H9 (cell line): ENCODE results near the gene LRFN2. TPM values are rescaled to one million over a fixed set of nuclear protein-coding genes. Genes with fewer than 3 reads are reported as not detected.

Experiments
- DNase-seq: peaks from one replicate; pipeline ENCODE4 v3.0.0-alpha.2; 2017
- H2AFZ ChIP-seq: one replicate; pipeline ENCODE4 v1.6.1; 2013; ENCODE audit warnings: mild to moderate bottlenecking, low read length, control low read depth, moderate library complexity
- H2AK5ac ChIP-seq: 2 replicates; pipeline ENCODE4 v1.6.1; 2013; ENCODE audit warnings: low read length, control low read depth, mixed read lengths; ENCODE audit not compliant: insufficient read length
- H2BK120ac ChIP-seq: one replicate; pipeline ENCODE4 v1.6.1; 2013; ENCODE audit warnings: low read depth, mild to moderate bottlenecking, low read length, control low read depth, inconsistent platforms; ENCODE audit not compliant: poor library complexity, severe bottlenecking
- H2BK12ac ChIP-seq: 2 replicates; pipeline ENCODE4 v1.6.1; 2013; ENCODE audit warnings: low read length, control low read depth, mixed read lengths, low read depth; ENCODE audit not compliant: insufficient read length
- H2BK15ac ChIP-seq: 2 replicates; pipeline ENCODE4 v1.6.1; 2013; ENCODE audit warnings: low read depth, low read length, control low read depth
- H2BK20ac ChIP-seq: one replicate; pipeline ENCODE4 v1.6.1; 2013; ENCODE audit warnings: low read depth, mild to moderate bottlenecking, low read length, control low read depth, inconsistent platforms; ENCODE audit not compliant: poor library complexity, severe bottlenecking
- H2BK5ac ChIP-seq: 2 replicates; pipeline ENCODE4 v1.6.1; 2013; ENCODE audit warnings: low read length, control low read depth, mixed read lengths; ENCODE audit not compliant: insufficient read length
- H3K14ac ChIP-seq: 2 replicates; pipeline ENCODE4 v1.6.1; 2013; ENCODE audit warnings: low read length, control low read depth; ENCODE audit not compliant: insufficient read depth
- H3K18ac ChIP-seq: 2 replicates; pipeline ENCODE4 v1.6.1; 2013; ENCODE audit warnings: low read depth, mild to moderate bottlenecking, mixed read lengths, low read length, control low read depth; ENCODE audit not compliant: insufficient read length
- H3K23ac ChIP-seq: 2 replicates; pipeline ENCODE4 v1.6.1; 2013; ENCODE audit warnings: low read length, control low read depth, mixed read lengths, low read depth; ENCODE audit not compliant: insufficient read length
- H3K23me2 ChIP-seq: 2 replicates; pipeline ENCODE4 v1.6.1; 2013; ENCODE audit warnings: low read depth, mild to moderate bottlenecking, mixed read lengths, low read length, control low read depth; ENCODE audit not compliant: insufficient read length, poor library complexity, severe bottlenecking
- H3K27ac ChIP-seq: 2 replicates; pipeline ENCODE4 v1.5.1; 2013; ENCODE audit warnings: low read length, control low read depth, mixed read lengths, low read depth; ENCODE audit not compliant: insufficient read length
- H3K27me3 ChIP-seq: 2 replicates; pipeline ENCODE4 v1.6.1; 2013; ENCODE audit warnings: low read length, control low read depth, inconsistent platforms; ENCODE audit not compliant: insufficient read depth
- H3K4ac ChIP-seq: 2 replicates; pipeline ENCODE4 v1.6.1; 2013; ENCODE audit warnings: low read depth, mild to moderate bottlenecking, control low read depth, inconsistent platforms, low read length, moderate library complexity
- H3K4me1 ChIP-seq: 2 replicates; pipeline ENCODE4 v1.6.1; 2013; ENCODE audit warnings: low read length, control low read depth, inconsistent platforms; ENCODE audit not compliant: insufficient read depth
- H3K4me2 ChIP-seq: 2 replicates; pipeline ENCODE4 v1.6.1; 2013; ENCODE audit warnings: low read length, control low read depth, mixed read lengths; ENCODE audit not compliant: insufficient read length, insufficient read depth
- H3K56ac ChIP-seq: 2 replicates; pipeline ENCODE4 v1.6.1; 2013; ENCODE audit warnings: low read depth, mild to moderate bottlenecking, mixed read lengths, low read length, control low read depth; ENCODE audit not compliant: insufficient read length
- H3K79me1 ChIP-seq: 2 replicates; pipeline ENCODE4 v1.6.1; 2013; ENCODE audit warnings: low read depth, mild to moderate bottlenecking, moderate library complexity, low read length, control low read depth, inconsistent platforms; ENCODE audit not compliant: insufficient read depth, poor library complexity, severe bottlenecking
- H3K79me2 ChIP-seq: 2 replicates; pipeline ENCODE4 v1.6.1; 2013; ENCODE audit warnings: low read length, control low read depth, inconsistent platforms; ENCODE audit not compliant: insufficient read depth
- H3K9ac ChIP-seq: 2 replicates; pipeline ENCODE4 v1.6.1; 2013; ENCODE audit warnings: low read length, control low read depth, mixed read lengths; ENCODE audit not compliant: insufficient read length; ENCODE audit errors: extremely low read depth
- H3K9me3 ChIP-seq: one replicate; pipeline ENCODE4 v1.6.1; 2013; ENCODE audit warnings: low read depth, low read length, inconsistent platforms; ENCODE audit not compliant: control insufficient read depth
- H3T11ph ChIP-seq: one replicate; pipeline ENCODE4 v1.6.1; 2013; ENCODE audit warnings: mild to moderate bottlenecking, low read length, control low read depth, inconsistent platforms
- H4K20me1 ChIP-seq: one replicate; pipeline ENCODE4 v1.6.1; 2013; ENCODE audit not compliant: control insufficient read depth, insufficient read length, insufficient read depth
- H4K5ac ChIP-seq: 2 replicates; pipeline ENCODE4 v1.6.1; 2013; ENCODE audit warnings: low read depth, mild to moderate bottlenecking, mixed read lengths, low read length, control low read depth; ENCODE audit not compliant: insufficient read length
- H4K8ac ChIP-seq: replicated peaks from 2 replicates; pipeline ENCODE4 v1.6.1; 2013; ENCODE audit warnings: low read length, control low read depth, mixed read lengths, low read depth; ENCODE audit not compliant: insufficient read length
- H4K91ac ChIP-seq: 2 replicates; pipeline ENCODE4 v1.6.1; 2013; ENCODE audit warnings: low read depth, mild to moderate bottlenecking, moderate library complexity, mixed read lengths, low read length, control low read depth; ENCODE audit not compliant: insufficient read length
- H3K27ac Mint-ChIP-seq, 3 experiments: 2 replicates in 2 of 3; 3 replicates in 1 of 3; pipeline ENCODE4 v1.8.0; 2020 to 2021; ENCODE audit warnings: mixed read lengths in 3 of 3, mild to moderate bottlenecking in 1 of 3, moderate library complexity in 1 of 3
- H3K27me3 Mint-ChIP-seq: 2 replicates; pipeline ENCODE4 v1.8.0; 2021; ENCODE audit warnings: low read depth, mild to moderate bottlenecking, moderate library complexity, mixed read lengths
- H3K36me3 Mint-ChIP-seq, 3 experiments: 2 replicates in 2 of 3; 3 replicates in 1 of 3; pipeline ENCODE4 v1.8.0; 2020 to 2021; ENCODE audit warnings: low read depth in 3 of 3, mixed read lengths in 3 of 3; ENCODE audit not compliant: insufficient read depth in 1 of 3
- H3K4me1 Mint-ChIP-seq, 2 experiments: 2 replicates each; pipeline ENCODE4 v1.8.0; 2020; ENCODE audit warnings: mixed read lengths in 2 of 2
- H3K4me3 Mint-ChIP-seq, 2 experiments: 2 replicates in 1 of 2; 3 replicates in 1 of 2; pipeline ENCODE4 v1.8.0; 2020 to 2021; ENCODE audit warnings: mild to moderate bottlenecking in 2 of 2, mixed read lengths in 2 of 2, moderate library complexity in 1 of 2
- H3K9me3 Mint-ChIP-seq, 2 experiments: 2 replicates in 1 of 2; 3 replicates in 1 of 2; pipeline ENCODE4 v1.8.0; 2020; ENCODE audit warnings: mild to moderate bottlenecking in 2 of 2, mixed read lengths in 2 of 2, moderate library complexity in 1 of 2
- CTCF ChIP-seq: fragments of 200-600 bp; sonication (generic); conservative IDR thresholded peaks from 3 replicates; pipeline ENCODE4 v1.8.0; 2021; ENCODE audit warnings: antibody characterized with exemption, mild to moderate bottlenecking
- WGBS: extraction: QIAGEN DNeasy Blood & Tissue Kit; methylation state at CpG from one replicate; pipeline ENCODE4 v1.1.7; 2013; ENCODE audit warnings: missing lambda C conversion rate, low lambda C conversion rate, mixed read lengths; ENCODE audit not compliant: insufficient read length; ENCODE audit errors: extremely low coverage; 5-methylcytosine and 5-hydroxymethylcytosine counted together
- total RNA-seq: library from RNA; stranded (reverse); gene quantifications from 2 replicates; pipeline ENCODE4 v1.2.1, GENCODE V29; 2021

The LRFN2 gene
- total RNA-seq, 1 experiment from 2014 or later = 0.11 TPM

GRCh38 chr6:40563111-40563510 lies 24.1 kb downstream of the LRFN2 start:
- Histone ChIP-seq H4K8ac (no peak overlapping the region), H3K4me1 (peaks cover 4% of the 10 kb centered on the region; the same call in 1 of the 2 replicates), H3K4ac (no peak overlapping the region), H3K4me2 (no peak overlapping the region), H3K56ac (no peak overlapping the region), H2AK5ac (no peak overlapping the region), H3K23ac (no peak overlapping the region), H3K23me2 (no peaks in the 10 kb centered on the region), H3T11ph (no peak overlapping the region), H2BK120ac (no peak overlapping the region), H3K14ac (no peak overlapping the region), H3K18ac (no peak overlapping the region), H4K20me1 (no peaks in the 10 kb centered on the region), H2BK5ac (no peak overlapping the region), H3K79me2 (0 out of 2 replicates have a peak, but pooled peaks cover 2% of the 10 kb centered on the region), H3K9me3 (no peaks in the 10 kb centered on the region), H2BK15ac (no peak overlapping the region), H4K91ac (no peak overlapping the region), H3K27ac (no peak overlapping the region), H2BK20ac (no peak overlapping the region), H3K27me3 (no peaks in the 10 kb centered on the region), H2AFZ (no peak overlapping the region), H3K9ac (no peak overlapping the region), H3K79me1 (no peaks in the 10 kb centered on the region), H4K5ac (no peak overlapping the region), H2BK12ac (no peak overlapping the region)
- peak; percentile 47 for DNase-seq
- Mint-ChIP-seq H3K4me1 (peaks cover 20 to 31% of the 10 kb centered on the region in 2 experiments), H3K27ac (no peak overlapping the region), H3K27me3 (peaks cover 1% of the 10 kb centered on the region; the same call in 1 of the 2 replicates), H3K9me3 (no peaks in the 10 kb centered on the region), H3K36me3 (no peaks in the 10 kb centered on the region), H3K4me3 (no peak overlapping the region; a peak in 1 of 5 replicates)
- TF ChIP-seq CTCF = no peak
- WGBS = no CpG with 5 or more reads among the region's 5 CpGs
